LNCaP clone FGC (cell line): ENCODE data around the gene ARPC1B.

ENCODE experiments used
- DNase-seq: peaks from one replicate; pipeline ENCODE4 v3.0.0-alpha.2; 2011; ENCODE audit warnings: low read depth
- H3K4me3 ChIP-seq: 2 replicates; pipeline ENCODE4 v1.5.1; 2011; ENCODE audit warnings: mild to moderate bottlenecking, low read depth, low read length, control low read depth
- CTCF ChIP-seq: IDR thresholded peaks from 2 replicates; pipeline ENCODE4 v1.5.1; 2012; ENCODE audit warnings: mild to moderate bottlenecking; ENCODE audit not compliant: control insufficient read depth, insufficient read depth; ENCODE audit errors: extremely low read depth

ARPC1B gene

GRCh38 chr7:99392659-99393354 is 18.3 kb downstream of the ARPC1B start:
- DNase-seq, result peak; percentile 75
- no peak for TF ChIP-seq CTCF
- peak overlapping the region; percentile 68 for H3K4me3 ChIP-seq

DNA sequence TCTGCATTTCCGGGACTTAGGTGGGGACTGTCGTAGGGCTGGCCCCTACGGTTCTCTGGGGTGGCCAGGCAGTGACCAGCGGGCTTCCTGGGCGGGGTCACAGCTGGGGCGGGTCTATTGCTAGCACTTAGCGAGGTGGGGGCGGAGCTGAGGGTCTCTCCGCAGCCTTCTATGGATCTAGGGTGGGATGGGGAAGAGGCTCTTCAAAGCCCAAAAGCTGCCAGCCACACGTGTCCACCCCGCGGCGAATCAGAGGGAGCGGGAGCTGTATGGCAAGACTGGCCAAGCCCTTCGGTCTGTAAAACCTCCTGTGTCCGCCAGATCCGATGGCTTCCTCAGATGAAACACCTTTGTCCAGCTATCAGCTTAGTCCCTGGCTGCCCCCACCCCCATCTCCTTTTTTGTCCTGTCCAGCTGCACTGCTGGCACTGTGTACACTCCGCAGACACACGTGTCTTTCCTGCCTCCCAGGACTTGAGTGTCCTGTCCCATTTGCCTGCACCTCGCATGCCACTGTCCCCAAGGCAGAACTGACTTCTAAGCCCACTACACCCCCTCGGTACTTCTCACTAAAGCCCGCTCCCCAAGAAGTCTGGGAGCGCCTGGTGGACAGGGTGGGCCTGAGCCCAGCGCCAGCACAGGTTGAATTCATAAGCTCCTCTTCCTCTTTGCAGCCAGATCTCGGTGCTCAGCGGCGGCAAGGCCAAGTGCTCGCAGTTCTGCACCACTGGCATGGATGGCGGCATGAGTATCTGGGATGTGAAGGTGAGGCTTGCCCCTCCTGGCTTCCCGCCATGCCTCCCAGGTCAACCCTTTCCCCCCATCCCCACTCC is 19.0 kb downstream of the ARPC1B start:
- DNase-seq, result peak; percentile 40
- no peak for TF ChIP-seq CTCF
- H3K4me3 ChIP-seq, result peak overlapping the region; percentile 68

- no peak for DNase-seq
- TF ChIP-seq CTCF, result no peak
- H3K4me3 ChIP-seq, result peak overlapping the region; percentile 68
These were observed 19.6 kb downstream of the ARPC1B start for GRCh38 chr7:99394188-99394502.

- TF ChIP-seq CTCF, result no peak
- no peak overlapping the region for H3K4me3 ChIP-seq
- DNase-seq, result no peak
These were observed 21.2 kb downstream of the ARPC1B start for GRCh38 chr7:99395616-99396327.

DNA sequence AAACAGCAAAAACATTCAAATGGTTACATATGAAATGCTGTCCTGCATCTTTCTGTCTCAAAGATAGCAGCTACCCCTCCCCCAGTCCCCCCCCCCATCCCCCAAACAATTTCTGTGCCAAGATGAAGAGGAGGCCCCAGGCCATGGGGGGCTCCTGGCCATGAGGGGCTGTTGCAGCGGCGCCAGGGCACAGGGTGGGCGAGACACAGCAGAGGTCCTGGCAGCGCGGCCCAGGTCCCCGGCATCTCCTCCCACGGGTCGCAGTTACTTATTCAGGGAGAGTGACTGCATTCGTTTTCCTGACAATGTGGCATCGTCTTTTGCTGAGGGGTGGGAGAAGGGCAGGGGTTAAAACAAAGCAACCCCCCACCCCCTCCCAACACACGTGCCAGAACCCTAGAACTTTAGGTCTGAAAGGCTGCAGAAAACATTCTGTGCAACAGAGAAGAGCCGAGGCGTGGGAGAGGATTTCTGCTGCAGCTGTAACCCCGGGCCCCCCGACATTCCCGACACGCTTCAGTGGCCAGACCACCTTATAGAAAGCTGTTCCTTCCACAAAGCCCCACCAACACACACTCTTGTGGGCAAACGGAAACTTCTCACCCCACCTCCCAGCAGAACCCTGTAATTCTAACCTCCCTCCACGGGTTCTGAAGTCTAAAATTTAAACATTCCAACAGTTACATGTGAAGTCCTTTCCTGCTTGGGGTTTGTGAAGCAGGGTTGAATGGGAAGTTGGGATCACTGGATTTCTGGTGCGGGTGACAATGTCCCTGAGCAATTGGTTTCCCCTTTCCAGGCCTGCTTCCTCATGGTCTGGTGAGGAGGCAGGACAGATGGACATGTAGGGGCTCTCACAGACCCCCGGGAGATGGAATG is 22.1 kb downstream of the ARPC1B start:
- no peak for TF ChIP-seq CTCF
- no peak for DNase-seq
- no peak overlapping the region for H3K4me3 ChIP-seq

DNA sequence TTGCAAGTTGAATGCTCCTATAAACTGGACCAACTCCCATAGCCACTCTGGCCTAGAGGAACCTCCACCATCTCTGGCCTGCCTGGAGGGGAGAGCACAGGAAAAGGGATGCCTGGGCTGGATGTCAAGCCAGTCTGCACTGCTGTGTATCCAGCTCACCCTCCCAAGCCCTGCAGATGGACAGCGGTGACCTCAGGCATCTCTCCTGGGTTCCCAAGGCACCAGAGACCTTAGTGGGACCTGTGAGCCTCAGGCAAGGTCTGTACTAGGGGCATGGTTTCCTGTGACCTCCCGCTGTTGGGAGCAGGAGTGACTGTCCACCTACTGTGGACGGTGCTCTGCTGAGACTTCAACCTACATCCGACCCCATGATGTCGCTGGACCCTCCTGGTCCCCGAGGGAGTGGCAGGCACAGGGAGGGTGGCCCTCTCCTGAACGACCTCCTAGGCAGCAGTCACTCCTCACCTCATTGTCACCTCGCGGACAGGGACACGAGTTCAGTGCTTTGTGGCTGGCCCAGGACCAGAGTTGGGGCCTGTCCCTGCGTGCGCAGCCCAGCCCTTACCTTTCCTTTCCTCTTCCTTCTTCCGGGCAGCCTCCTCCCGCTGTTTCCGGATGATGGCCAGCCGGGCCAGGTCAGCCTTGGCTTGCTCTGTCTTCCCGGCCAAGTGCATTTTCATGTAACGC is 22.9 kb downstream of the ARPC1B start:
- no peak for TF ChIP-seq CTCF
- DNase-seq, result no peak
- H3K4me3 ChIP-seq, result no peak overlapping the region
